Smooth muscle cell (in vitro differentiated cells): Measurements from ENCODE around the gene TCF7. TPM values are rescaled to one million over a fixed set of nuclear protein-coding genes. Genes with fewer than 3 reads are reported as not detected.

Source experiments
- DNase-seq: peaks from one replicate; lab custom pipeline; 2025; ENCODE audit not compliant: unreplicated experiment; lab: John Stamatoyannopoulos, UW
- H2AFZ ChIP-seq: fragments of 200-600 bp; sonication (generic); 2 replicates; pipeline ENCODE4 v1.6.0; 2016; ENCODE audit warnings: antibody characterized with exemption, low read depth, mild to moderate bottlenecking
- H3F3A ChIP-seq: fragments of 200-600 bp; sonication (generic); 2 replicates; pipeline ENCODE4 v1.6.0; 2017; ENCODE audit warnings: antibody characterized with exemption, low read depth
- H3K27ac ChIP-seq: fragments of 200-600 bp; sonication (generic); 2 replicates; pipeline ENCODE4 v1.5.1; 2016; ENCODE audit warnings: low read depth, mild to moderate bottlenecking
- H3K27me3 ChIP-seq: fragments of 200-600 bp; sonication (generic); 2 replicates; pipeline ENCODE4 v1.6.1; 2016; ENCODE audit warnings: low read depth, mild to moderate bottlenecking
- H3K36me3 ChIP-seq: fragments of 200-600 bp; sonication (generic); 2 replicates; pipeline ENCODE4 v1.5.1; 2016; ENCODE audit warnings: low read depth
- H3K4me1 ChIP-seq: fragments of 200-600 bp; sonication (generic); 2 replicates; pipeline ENCODE4 v1.5.1; 2016; ENCODE audit warnings: low read depth
- H3K4me2 ChIP-seq: fragments of 200-600 bp; sonication (generic); 2 replicates; pipeline ENCODE4 v1.6.0; 2016; ENCODE audit warnings: mild to moderate bottlenecking
- H3K4me3 ChIP-seq: fragments of 200-600 bp; sonication (generic); 2 replicates; pipeline ENCODE4 v1.5.1; 2016; ENCODE audit warnings: mild to moderate bottlenecking
- H3K79me2 ChIP-seq: fragments of 200-600 bp; sonication (generic); 2 replicates; pipeline ENCODE4 v1.6.0; 2016; ENCODE audit warnings: low read depth, mild to moderate bottlenecking
- H3K9ac ChIP-seq: fragments of 200-600 bp; sonication (generic); 2 replicates; pipeline ENCODE4 v1.6.0; 2016; ENCODE audit warnings: low read depth
- H3K9me3 ChIP-seq: fragments of 200-600 bp; sonication (generic); replicated peaks from 2 replicates; pipeline ENCODE4 v1.5.1; 2016; ENCODE audit warnings: low read depth
- H4K20me1 ChIP-seq: fragments of 200-600 bp; sonication (generic); 2 replicates; pipeline ENCODE4 v1.6.0; 2016; ENCODE audit warnings: low read depth
- CTCF ChIP-seq: fragments of 200-600 bp; sonication (generic); IDR thresholded peaks from 2 replicates; pipeline ENCODE4 v1.5.1; 2017; ENCODE audit warnings: borderline replicate concordance, mild to moderate bottlenecking, antibody characterized with exemption; ENCODE audit not compliant: insufficient read depth, poor library complexity, severe bottlenecking
- WGBS: methylation state at CpG from one replicate; pipeline ENCODE4 v1.1.7; 2016; ENCODE audit warnings: low lambda C conversion rate; 5-methylcytosine and 5-hydroxymethylcytosine counted together
- polyA plus RNA-seq: library from polyadenylated mRNA; unstranded; fragments of >200 nt; fragmentation: Nextera tagmentation; extraction: Ambion mirVana; gene quantifications from 2 replicates; pipeline ENCODE4 v1.2.1, GENCODE V29; 2016
- total RNA-seq: library from RNA; depleted of rRNA; stranded (reverse); fragments of >200 nt; gene quantifications from 2 replicates; pipeline ENCODE4 v1.2.3, GENCODE V29; 2014

The TCF7 gene
- total and polyA plus RNA-seq, 2 experiments from 2014 or later, result 1.8 to 3.4 TPM

- Histone ChIP-seq H3K9ac (no peak overlapping the region), H3K4me2 (peak overlapping the region; percentile 100), H3K27me3 (no peaks in the 10 kb centered on the region), H3K79me2 (peaks cover 34% of the 10 kb centered on the region), H3F3A (peaks cover 3% of the 10 kb centered on the region), H3K4me3 (no peak overlapping the region), H3K9me3 (no peaks in the 10 kb centered on the region), H3K27ac (no peak overlapping the region), H2AFZ (no peak overlapping the region), H3K4me1 (peaks cover 20% of the 10 kb centered on the region), H3K36me3 (no peaks in the 10 kb centered on the region), H4K20me1 (peaks cover 36% of the 10 kb centered on the region)
- TF ChIP-seq CTCF, result no peak
- WGBS, result 100% methylated on average over 3 of the region's 3 CpGs
- no peak for DNase-seq
Measured at GRCh38 chr5:134178096-134178419, 63.6 kb downstream of the TCF7 start.

- Histone ChIP-seq H3K27ac (no peak overlapping the region), H3K4me2 (no peak overlapping the region), H3K79me2 (no peaks in the 10 kb centered on the region), H3K9me3 (no peaks in the 10 kb centered on the region), H4K20me1 (no peaks in the 10 kb centered on the region), H3K36me3 (no peaks in the 10 kb centered on the region), H3F3A (no peaks in the 10 kb centered on the region), H3K27me3 (no peaks in the 10 kb centered on the region), H3K9ac (no peak overlapping the region), H2AFZ (no peak overlapping the region), H3K4me1 (no peaks in the 10 kb centered on the region), H3K4me3 (no peak overlapping the region)
- no peak for TF ChIP-seq CTCF
- DNase-seq, result no peak
Measured at GRCh38 chr5:134183481-134183880, 69.0 kb downstream of the TCF7 start.

GRCh38 chr5:134184155-134185135 lies 70.0 kb downstream of the TCF7 start:
- Histone ChIP-seq H3K27me3 (no peaks in the 10 kb centered on the region), H3K79me2 (no peaks in the 10 kb centered on the region), H3K27ac (no peak overlapping the region), H3K36me3 (no peaks in the 10 kb centered on the region), H3K9me3 (no peaks in the 10 kb centered on the region), H3K4me2 (no peak overlapping the region), H3K4me1 (no peaks in the 10 kb centered on the region), H3F3A (no peaks in the 10 kb centered on the region), H3K4me3 (no peak overlapping the region), H3K9ac (no peak overlapping the region), H2AFZ (no peak overlapping the region), H4K20me1 (no peaks in the 10 kb centered on the region)
- DNase-seq, result peak; percentile 14
- WGBS, result 61% methylated on average over 11 of the region's 11 CpGs
- peak; percentile 79 for TF ChIP-seq CTCF

GRCh38 chr5:134188092-134188491 lies 73.6 kb downstream of the TCF7 start:
- H3K27me3 ChIP-seq, result no peaks in the 10 kb centered on the region
- H3F3A ChIP-seq, result peaks cover 6% of the 10 kb centered on the region
- no peaks in the 10 kb centered on the region for H3K79me2 ChIP-seq
- DNase-seq, result no peak
- H3K9ac ChIP-seq, result no peak overlapping the region
- H3K4me2 ChIP-seq, result no peak overlapping the region
- H4K20me1 ChIP-seq, result peaks cover 25% of the 10 kb centered on the region
- H3K36me3 ChIP-seq, result no peaks in the 10 kb centered on the region
- no peak overlapping the region for H3K27ac ChIP-seq
- H3K4me3 ChIP-seq, result no peak overlapping the region
- no peaks in the 10 kb centered on the region for H3K4me1 ChIP-seq
- H3K9me3 ChIP-seq, result no peaks in the 10 kb centered on the region
- no peak for TF ChIP-seq CTCF
- H2AFZ ChIP-seq, result no peak overlapping the region
- 100% methylated on average over 1 of the region's 1 CpG for WGBS
